ENCODE results near the gene HBEGF. TPM values are rescaled to one million over a fixed set of nuclear protein-coding genes. Genes with fewer than 3 reads are reported as not detected.

HBEGF gene
- total and polyA plus RNA-seq, 10 of the 15 experiments (the other 5 are each of a cell fraction or from before 2014, with no cell fraction given): 0.87 to 3.1 (median 2.1) TPM

DNA sequence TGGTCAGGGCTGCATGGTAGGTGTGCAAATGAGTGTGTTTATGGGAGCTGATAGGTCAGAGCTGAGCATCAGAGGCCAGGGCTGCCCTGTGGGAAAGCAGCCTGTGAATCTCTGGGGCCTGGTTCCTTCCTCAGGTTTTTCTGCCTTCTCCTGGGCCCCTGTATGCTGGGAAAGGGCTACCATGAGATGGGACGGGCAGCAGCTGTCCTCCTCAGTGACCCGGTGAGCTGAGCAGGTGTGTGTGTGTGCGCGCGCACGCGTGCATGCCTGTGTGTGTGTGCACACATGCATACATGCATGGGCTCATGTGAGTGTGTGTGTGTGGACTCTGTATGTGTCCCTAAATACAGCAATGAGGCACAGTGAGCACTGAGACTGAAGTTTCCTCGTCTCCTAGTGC, 15.9 kb upstream of the HBEGF start:
- BruUV-seq (replicated peaks): no TSS peak
- Histone ChIP-seq H3K9ac (ENCODE audit: control insufficient read depth, insufficient read depth, low read length) (no peak overlapping the region), H3K4me3 (no peak overlapping the region), H4K20me1 (ENCODE audit: control insufficient read depth, insufficient read depth) (no peaks in the 10 kb centered on the region), H3K36me3 (ENCODE audit: control insufficient read depth in 2 of 2, insufficient read depth in 2 of 2, low read length in 1 of 2) (no peaks in the 10 kb centered on the region), H3K4me1 (ENCODE audit: control insufficient read depth, insufficient read depth, low read length) (peaks cover 5% of the 10 kb centered on the region), H3K9me3 (replicated peaks; ENCODE audit: control insufficient read depth, insufficient read depth, low read length) (no peaks in the 10 kb centered on the region), H3K79me2 (ENCODE audit: control insufficient read depth, insufficient read depth, low read length) (no peaks in the 10 kb centered on the region), H3K27ac (ENCODE audit: control insufficient read depth, insufficient read depth) (no peak overlapping the region), H3K27me3 (replicated peaks in 1 of 2; ENCODE audit: control insufficient read depth in 2 of 2, insufficient read depth in 2 of 2, low read length in 1 of 2) (no peaks in the 10 kb centered on the region), H2AFZ (ENCODE audit: control insufficient read depth, low read depth, low read length) (no peak overlapping the region), H3K4me2 (ENCODE audit: control insufficient read depth, insufficient read depth) (no peak overlapping the region)
- in situ Hi-C loops (cut with MboI): loop anchor here (5.0 kb wide), 2 partner anchors 120 to 355 kb away; no protein-coding TSS in a partner anchor
- whole genome bisulfite sequencing (ENCODE audit: insufficient coverage, insufficient replicate concordance, low lambda C conversion rate, missing lambda C conversion rate): 73% methylated on average over 8 of the region's 8 CpGs
- RAD21 ChIA-PET (ENCODE audit: unreplicated experiment): interaction anchor here (4.9 kb wide), 1 partner anchor 358 kb away, joined by 34 read pairs; no protein-coding TSS in a partner anchor
- POLR2A ChIA-PET: no interaction called here
- TF ChIP-seq BCL3 (IDR thresholded peaks at IDR 0.05; ENCODE audit: borderline replicate concordance, insufficient read depth, low read depth, low read length, poor library complexity, severe bottlenecking) (no peak), TAF1 (IDR thresholded peaks at IDR 0.05; ENCODE audit: borderline replicate concordance, low read depth, low read length) (no peak), ZBTB11 (CRISPR knock-in tag; IDR thresholded peaks at IDR 0.05) (no peak), PBX3 (IDR thresholded peaks at IDR 0.05; ENCODE audit: insufficient replicate concordance, low read depth, low read length) (no peak), SUPT20H (IDR thresholded peaks at IDR 0.05; ENCODE audit: borderline replicate concordance, control insufficient read depth, low read depth, low read length) (no peak), RBBP5 (conservative IDR thresholded peaks at IDR 0.05) (no peak), ATF7 (IDR thresholded peaks at IDR 0.05; ENCODE audit: low read depth) (no peak), CEBPZ (IDR thresholded peaks at IDR 0.05; ENCODE audit: low read depth, low read length) (no peak)
- TF ChIP-seq, protein P1, sequence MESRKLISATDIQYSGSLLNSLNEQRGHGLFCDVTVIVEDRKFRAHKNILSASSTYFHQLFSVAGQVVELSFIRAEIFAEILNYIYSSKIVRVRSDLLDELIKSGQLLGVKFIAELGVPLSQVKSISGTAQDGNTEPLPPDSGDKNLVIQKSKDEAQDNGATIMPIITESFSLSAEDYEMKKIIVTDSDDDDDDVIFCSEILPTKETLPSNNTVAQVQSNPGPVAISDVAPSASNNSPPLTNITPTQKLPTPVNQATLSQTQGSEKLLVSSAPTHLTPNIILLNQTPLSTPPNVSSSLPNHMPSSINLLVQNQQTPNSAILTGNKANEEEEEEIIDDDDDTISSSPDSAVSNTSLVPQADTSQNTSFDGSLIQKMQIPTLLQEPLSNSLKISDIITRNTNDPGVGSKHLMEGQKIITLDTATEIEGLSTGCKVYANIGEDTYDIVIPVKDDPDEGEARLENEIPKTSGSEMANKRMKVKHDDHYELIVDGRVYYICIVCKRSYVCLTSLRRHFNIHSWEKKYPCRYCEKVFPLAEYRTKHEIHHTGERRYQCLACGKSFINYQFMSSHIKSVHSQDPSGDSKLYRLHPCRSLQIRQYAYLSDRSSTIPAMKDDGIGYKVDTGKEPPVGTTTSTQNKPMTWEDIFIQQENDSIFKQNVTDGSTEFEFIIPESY (IDR thresholded peaks at IDR 0.05): no peak
- SMC1A ChIA-PET (ENCODE audit: uncharacterized antibody, unreplicated experiment): interaction anchor here (1.5 kb wide), 1 partner anchor 116 kb away, joined by 3 read pairs; no protein-coding TSS in a partner anchor
- FAIRE-seq: no peak
- DNase-seq (ENCODE audit: low read depth, low spot score): no peak
- ATAC-seq: no peak
- intact Hi-C loops (cut with micrococcal nuclease; ENCODE audit: unreplicated experiment): loop anchor here (2.0 kb wide), 1 partner anchor 358 kb away; no protein-coding TSS in a partner anchor
- CTCF ChIA-PET: interaction anchor here (0.6 to 4.4 kb wide), 6 partner anchors 10 to 359 kb away, joined by 3 to 25 read pairs (median 12); no protein-coding TSS in a partner anchor

Measured in GM12878 (cell line).